ENCODE measurements around the gene AUTS2. TPM values are rescaled to one million over a fixed set of nuclear protein-coding genes. Genes with fewer than 3 reads are reported as not detected.

The AUTS2 gene
- polyA plus RNA-seq, 3 donors, result 0.08 to 0.35 TPM; not detected in 1

- intact Hi-C loops (cut with micrococcal nuclease), result no loop called here
- no peaks in the 10 kb centered on the region for H3K9me3 ChIP-seq (replicated peaks in 1 of 2; ENCODE audit: control insufficient read depth in 1 of 2, insufficient read depth in 1 of 2, low read length in 2 of 2)
- H3K9ac ChIP-seq (ENCODE audit: insufficient read depth, low read length, poor library complexity, severe bottlenecking), result no peak overlapping the region
- no peak overlapping the region for H2AFZ ChIP-seq (ENCODE audit: insufficient read depth, low read depth, low read length, poor library complexity, severe bottlenecking)
- no peaks in the 10 kb centered on the region for H3K36me3 ChIP-seq (replicated peaks in 1 of 2; ENCODE audit: control insufficient read depth in 1 of 2, insufficient read depth in 2 of 2, low read length in 2 of 2)
- H3K9me3 Mint-ChIP-seq, result no peaks in the 10 kb centered on the region
- no peak overlapping the region for H3K4me3 Mint-ChIP-seq
- TF ChIP-seq CTCF (IDR thresholded peaks at IDR 0.05), result no peak
- H3K4me3 ChIP-seq (replicated peaks in 1 of 3; ENCODE audit: low read depth in 2 of 3, low read length in 3 of 3), result no peak overlapping the region
- H3K4me1 Mint-ChIP-seq, result peaks cover 17% of the 10 kb centered on the region
- H3K27ac Mint-ChIP-seq, result no peak overlapping the region
- no peaks in the 10 kb centered on the region for H3K27me3 ChIP-seq (ENCODE audit: control insufficient read depth in 2 of 2, insufficient read depth in 2 of 2, low read length in 2 of 2)
- no peaks in the 10 kb centered on the region for H3K36me3 Mint-ChIP-seq
- peaks cover 0 to 1% (median 0%) of the 10 kb centered on the region in 3 donors for H3K27me3 Mint-ChIP-seq (ENCODE audit: low read depth in 3 of 3)
- peaks cover 10 to 14% of the 10 kb centered on the region in 2 donors for H3K4me1 ChIP-seq (ENCODE audit: control insufficient read depth in 1 of 2, insufficient read depth in 2 of 2, low read length in 2 of 2)
- H3K79me2 ChIP-seq (ENCODE audit: insufficient read depth, low read length), result no peaks in the 10 kb centered on the region
- WGBS (ENCODE audit: insufficient coverage), result 80% methylated on average over 1 of the region's 2 CpGs
- H3K4me2 ChIP-seq (replicated peaks; ENCODE audit: extremely low read depth, low read length, poor library complexity, severe bottlenecking), result no peak overlapping the region
- H4K20me1 ChIP-seq (ENCODE audit: insufficient read depth, low read length), result no peaks in the 10 kb centered on the region
- H3K27ac ChIP-seq (ENCODE audit: low read depth in 1 of 2, low read length in 2 of 2), result no peak overlapping the region
- no peak for DNase-seq
Measured at GRCh38 chr7:69656077-69656476, 57.8 kb downstream of the AUTS2 start.

GRCh38 chr7:69656890-69657289 is 58.6 kb downstream of the AUTS2 start:
- no peak for TF ChIP-seq CTCF (IDR thresholded peaks at IDR 0.05)
- Histone ChIP-seq H3K9ac (ENCODE audit: insufficient read depth, low read length, poor library complexity, severe bottlenecking) (no peak overlapping the region), H3K4me2 (replicated peaks; ENCODE audit: extremely low read depth, low read length, poor library complexity, severe bottlenecking) (no peak overlapping the region), H3K4me3 (replicated peaks in 1 of 3; ENCODE audit: low read depth in 2 of 3, low read length in 3 of 3) (no peak overlapping the region), H4K20me1 (ENCODE audit: insufficient read depth, low read length) (no peaks in the 10 kb centered on the region), H3K36me3 (replicated peaks in 1 of 2; ENCODE audit: control insufficient read depth in 1 of 2, insufficient read depth in 2 of 2, low read length in 2 of 2) (no peaks in the 10 kb centered on the region), H3K79me2 (ENCODE audit: insufficient read depth, low read length) (no peaks in the 10 kb centered on the region), H2AFZ (ENCODE audit: insufficient read depth, low read depth, low read length, poor library complexity, severe bottlenecking) (no peak overlapping the region), H3K9me3 (replicated peaks in 1 of 2; ENCODE audit: control insufficient read depth in 1 of 2, insufficient read depth in 1 of 2, low read length in 2 of 2) (no peaks in the 10 kb centered on the region), H3K27me3 (ENCODE audit: control insufficient read depth in 2 of 2, insufficient read depth in 2 of 2, low read length in 2 of 2) (no peaks in the 10 kb centered on the region), H3K4me1 (ENCODE audit: control insufficient read depth in 1 of 2, insufficient read depth in 2 of 2, low read length in 2 of 2) (peaks cover 10 to 14% of the 10 kb centered on the region in 2 donors), H3K27ac (ENCODE audit: low read depth in 1 of 2, low read length in 2 of 2) (no peak overlapping the region)
- 95% methylated on average over 3 of the region's 5 CpGs for WGBS (ENCODE audit: insufficient coverage)
- no peak overlapping the region for H3K4me3 Mint-ChIP-seq
- H3K36me3 Mint-ChIP-seq, result no peaks in the 10 kb centered on the region
- no peak for DNase-seq
- H3K27ac Mint-ChIP-seq, result no peak overlapping the region
- H3K27me3 Mint-ChIP-seq (ENCODE audit: low read depth in 3 of 3), result peaks cover 0 to 1% (median 0%) of the 10 kb centered on the region in 3 donors
- peaks cover 17% of the 10 kb centered on the region for H3K4me1 Mint-ChIP-seq
- intact Hi-C loops (cut with micrococcal nuclease), result no loop called here
- no peaks in the 10 kb centered on the region for H3K9me3 Mint-ChIP-seq

Data from CD14-positive monocyte (primary cell).